GM12872 (cell line): ENCODE results near the gene SPNS3.

Experiments used
- CTCF ChIP-seq: IDR thresholded peaks from 3 replicates; pipeline ENCODE4 v1.5.1; 2011; ENCODE audit warnings: low read depth, mild to moderate bottlenecking, low read length, moderate library complexity; ENCODE audit not compliant: insufficient read depth

The SPNS3 gene

GRCh38 chr17:4514779-4515178 is 81.0 kb downstream of the SPNS3 start:
- TF ChIP-seq CTCF, result no peak

- TF ChIP-seq CTCF, result no peak
Measured at GRCh38 chr17:4515501-4515900, 81.8 kb downstream of the SPNS3 start.

- TF ChIP-seq CTCF, result no peak
Measured at GRCh38 chr17:4516735-4517134, 83.0 kb downstream of the SPNS3 start.

- no peak for TF ChIP-seq CTCF
Measured at GRCh38 chr17:4518901-4519300, 85.2 kb downstream of the SPNS3 start.

GRCh38 chr17:4519361-4519788 is 85.6 kb downstream of the SPNS3 start:
- no peak for TF ChIP-seq CTCF

- TF ChIP-seq CTCF, result no peak
Measured at GRCh38 chr17:4520060-4520893, 86.5 kb downstream of the SPNS3 start.

GRCh38 chr17:4520894-4521600 is 87.3 kb downstream of the SPNS3 start:
- no peak for TF ChIP-seq CTCF
